GM18870 (cell line): ENCODE data around the gene U2AF2.

ENCODE experiments used
- ATAC-seq: cut with Tn5 transposase; IDR thresholded peaks from one replicate; pipeline ENCODE4 v1.9.1; 2021; ENCODE audit warnings: moderate library complexity; ENCODE audit not compliant: unreplicated experiment

Gene U2AF2

DNA sequence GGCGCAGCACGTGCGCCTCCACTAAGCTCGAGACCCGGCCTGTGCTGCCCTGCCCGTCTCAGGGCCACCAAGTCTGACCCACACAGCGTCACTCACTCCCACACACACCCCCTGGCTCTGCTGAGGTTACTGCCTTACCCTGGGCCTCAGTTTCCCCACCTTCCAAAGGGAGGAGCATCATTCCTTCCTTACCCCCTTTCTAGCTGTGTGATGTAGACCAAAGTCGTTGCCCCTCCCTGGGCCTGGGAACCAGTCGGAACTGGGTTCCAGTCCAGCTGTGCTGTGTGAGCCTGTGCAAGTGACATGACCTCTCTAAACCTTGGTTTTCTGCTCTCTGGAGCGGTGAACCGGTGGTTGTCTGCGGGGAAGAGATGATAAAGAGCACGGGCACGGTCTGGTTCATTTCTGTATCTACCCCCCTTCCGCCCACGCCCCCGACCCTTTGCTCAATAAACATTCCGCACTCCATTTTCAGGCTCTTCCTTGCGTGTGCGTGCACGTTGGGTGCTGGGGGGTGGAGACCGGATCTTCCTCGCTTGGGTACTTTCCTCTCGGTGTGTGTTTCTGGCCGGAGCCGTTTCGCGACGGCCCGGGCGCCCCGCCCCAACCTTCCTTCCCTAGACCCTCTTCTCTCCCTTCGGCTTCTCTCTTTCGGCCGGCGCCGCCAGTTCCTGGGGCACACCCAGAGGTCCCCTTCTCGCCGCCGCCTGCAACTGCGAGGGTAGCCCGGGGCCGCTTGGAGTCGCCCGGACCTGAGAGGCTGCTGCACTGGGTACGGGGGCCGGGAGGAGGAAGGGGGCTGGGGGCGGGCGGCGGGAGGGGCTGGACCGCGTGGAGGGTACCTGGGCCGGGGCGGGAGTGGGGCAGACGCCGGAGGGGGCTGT, 11.6 kb upstream of the U2AF2 start, which contains the start of gene ZNF581:
TSS of gene ZNF581 (plus strand) at position 647 of the 884 bp plus-strand sequence. CDS start 923 bp downstream, outside the sequence.
- ATAC-seq, result no peak

DNA sequence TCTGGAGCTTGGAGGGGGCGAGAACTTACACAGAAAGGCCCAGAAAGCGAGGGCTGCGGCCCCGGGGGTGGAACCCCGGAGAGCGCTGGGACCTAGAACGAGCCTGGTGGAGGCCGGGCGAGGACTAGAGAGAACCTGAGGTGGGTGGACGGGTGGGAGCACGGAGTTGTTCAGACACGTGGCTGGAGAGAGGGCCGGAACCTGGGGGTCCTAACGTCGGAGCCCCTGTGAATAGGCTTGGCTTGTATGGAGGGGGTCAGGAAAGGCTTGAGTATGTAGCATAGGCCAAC, 11.0 kb upstream of the U2AF2 start:
- ATAC-seq, result no peak

- no peak for ATAC-seq
Observed at GRCh38 chr19:55644191-55644833, 10.5 kb upstream of the U2AF2 start.

GRCh38 chr19:55644842-55645511, 9.9 kb upstream of the U2AF2 start:
- no peak for ATAC-seq

DNA sequence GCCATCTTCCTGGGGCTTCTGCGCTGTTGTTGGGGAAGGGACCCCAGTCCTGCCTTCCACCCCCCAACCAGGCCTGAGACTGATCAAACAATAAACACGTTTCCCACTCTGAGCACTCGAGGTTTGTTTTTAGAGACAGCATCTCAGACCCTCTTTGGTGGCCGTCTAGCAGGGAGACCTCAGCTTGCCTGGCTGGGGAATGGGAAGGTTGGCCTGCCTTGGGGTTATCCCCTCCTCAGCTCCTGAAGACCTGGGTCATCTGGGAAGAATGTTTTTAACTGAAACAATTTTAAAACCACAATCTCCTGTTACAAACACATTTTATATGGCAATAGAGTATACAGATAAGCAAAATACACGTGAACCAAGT, 9.3 kb upstream of the U2AF2 start:
- ATAC-seq, result no peak

DNA sequence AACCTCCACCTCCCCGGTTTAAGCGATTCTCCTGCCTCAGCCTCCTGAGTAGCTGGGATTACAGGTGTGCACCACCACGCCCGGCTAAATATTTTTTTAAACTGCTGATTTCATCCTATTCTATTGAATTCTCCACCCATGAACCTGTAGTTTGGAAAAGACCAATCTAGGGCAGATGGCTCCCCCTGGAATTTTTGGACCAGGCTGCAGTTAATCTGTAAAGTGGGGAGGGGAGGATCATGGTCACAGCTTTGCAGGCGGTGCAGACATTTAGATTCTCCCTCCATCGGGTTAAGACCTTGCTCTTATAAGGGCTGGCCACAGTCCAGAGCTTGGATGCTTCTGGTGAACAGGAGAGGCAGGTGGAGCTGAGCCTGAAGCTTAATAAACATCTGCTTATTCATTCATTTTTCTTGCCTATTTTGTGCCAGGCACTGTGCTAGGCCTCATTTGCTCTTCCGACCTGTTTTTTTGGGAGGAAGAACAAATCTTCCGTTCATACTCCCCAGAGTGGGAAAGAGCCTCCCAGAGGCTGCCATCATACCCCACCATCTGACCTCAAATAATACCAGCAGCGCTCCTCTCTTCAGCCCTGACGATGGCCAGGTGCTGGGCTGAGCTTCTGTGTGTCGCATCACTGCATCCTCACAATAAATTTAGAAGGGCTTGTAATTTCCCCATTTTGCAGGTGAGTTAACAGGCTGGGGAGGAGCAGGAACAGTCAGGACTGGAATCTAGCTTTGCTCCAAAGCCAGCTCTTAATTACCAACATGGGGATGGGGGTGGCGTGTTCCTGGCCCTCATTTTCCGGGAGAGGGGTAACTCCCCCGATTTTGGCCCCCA, 7.7 kb upstream of the U2AF2 start:
- no peak for ATAC-seq

GRCh38 chr19:55647732-55648584, 6.9 kb upstream of the U2AF2 start, which contains the start of gene CCDC106:
CCDC106 (plus strand) TSS chr19:55648212; CDS start chr19:55649047, 835 bp downstream.
- no peak for ATAC-seq

GRCh38 chr19:55648585-55649267, 6.1 kb upstream of the U2AF2 start:
- no peak for ATAC-seq

DNA sequence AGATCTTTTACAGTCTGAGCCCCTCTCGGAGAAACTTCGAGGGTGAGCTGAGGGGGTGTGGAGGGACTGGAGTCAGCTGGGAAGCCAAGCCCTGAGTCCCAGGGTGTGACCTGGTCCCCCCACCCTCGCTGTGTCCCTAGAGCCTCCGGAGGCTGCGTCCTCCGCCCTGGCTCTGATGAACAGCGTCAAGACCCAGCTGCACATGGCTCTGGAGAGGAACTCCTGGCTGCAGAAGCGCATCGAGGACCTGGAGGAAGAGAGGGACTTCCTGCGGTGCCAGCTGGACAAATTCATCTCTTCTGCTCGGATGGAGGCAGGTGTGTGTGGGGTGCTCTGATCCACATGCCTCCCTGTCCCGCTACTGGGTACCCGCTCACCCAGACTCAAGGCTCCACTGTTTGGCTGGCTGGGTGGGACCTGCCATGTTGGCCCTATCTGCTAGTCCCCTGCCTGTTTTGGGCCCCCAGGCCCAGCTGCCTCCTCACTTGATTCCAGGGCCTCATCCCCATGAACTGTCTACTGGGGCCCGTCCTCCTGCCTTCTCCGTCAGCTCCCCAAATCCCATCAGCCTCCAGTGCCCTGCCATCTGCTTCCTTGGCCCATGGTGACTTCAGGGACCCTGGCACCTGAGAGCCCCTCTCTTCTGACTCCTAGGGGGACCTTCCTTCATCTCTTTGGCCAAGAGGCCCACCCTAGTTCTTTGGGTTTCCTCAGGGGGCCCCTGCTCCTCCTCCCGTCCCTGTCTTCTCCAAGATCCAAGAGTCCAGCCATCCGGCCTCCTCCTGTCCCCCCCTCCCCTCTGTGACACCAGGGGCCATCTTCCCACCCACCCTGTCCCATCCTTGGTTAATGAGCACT, 5.3 kb upstream of the U2AF2 start:
- no peak for ATAC-seq

DNA sequence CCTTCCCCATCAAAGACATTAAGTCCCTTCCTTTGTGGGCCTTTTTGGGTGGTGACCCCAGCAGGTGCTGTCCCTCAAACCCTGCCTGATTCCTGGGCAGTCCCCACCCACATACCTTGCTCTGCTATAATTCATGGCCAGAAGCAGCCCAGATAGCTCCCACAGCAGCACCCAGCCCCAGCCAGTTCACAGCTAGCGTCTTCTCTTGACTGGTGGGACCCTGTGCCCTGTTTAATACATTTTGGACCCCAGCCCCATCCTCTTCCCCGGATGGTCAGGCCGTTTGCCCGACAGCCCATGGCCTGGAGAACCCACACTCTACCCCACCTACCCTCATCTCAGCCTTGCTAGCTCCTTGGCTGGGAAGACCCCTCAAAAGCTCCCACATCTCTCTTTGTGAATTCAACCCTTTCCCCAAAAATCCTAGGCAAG, 4.7 kb upstream of the U2AF2 start:
- no peak for ATAC-seq

DNA sequence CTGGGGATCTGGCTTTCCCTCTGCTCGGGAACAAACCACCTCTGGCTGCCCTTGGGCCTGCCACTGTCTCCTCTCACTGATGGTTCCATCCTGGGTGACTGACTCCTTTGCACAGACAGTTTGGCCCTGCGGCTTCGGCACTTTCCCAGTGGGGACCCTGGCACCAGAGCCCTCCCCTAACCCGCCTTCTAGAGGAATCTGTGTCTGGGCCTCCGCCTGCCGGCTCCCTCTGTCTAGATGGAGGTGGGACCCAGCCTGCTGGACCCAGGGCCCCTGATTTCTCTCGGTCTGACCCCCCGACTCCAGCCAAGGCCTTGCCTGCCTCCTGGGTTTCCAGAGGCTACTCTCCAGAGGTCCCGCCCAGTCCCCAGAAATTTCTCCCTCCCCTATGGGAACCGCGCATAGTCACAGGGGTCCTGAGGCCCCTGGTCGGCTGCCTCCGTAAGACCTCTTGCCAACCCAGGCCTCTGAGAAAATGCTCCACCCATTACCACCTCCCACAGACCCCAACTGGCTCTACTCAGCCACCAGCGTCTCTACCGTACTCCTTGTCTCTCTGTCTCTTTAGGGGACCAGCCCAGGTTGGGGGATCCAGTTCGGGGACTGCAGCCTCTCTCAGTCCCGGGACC, 4.1 kb upstream of the U2AF2 start:
- ATAC-seq, result no peak

DNA sequence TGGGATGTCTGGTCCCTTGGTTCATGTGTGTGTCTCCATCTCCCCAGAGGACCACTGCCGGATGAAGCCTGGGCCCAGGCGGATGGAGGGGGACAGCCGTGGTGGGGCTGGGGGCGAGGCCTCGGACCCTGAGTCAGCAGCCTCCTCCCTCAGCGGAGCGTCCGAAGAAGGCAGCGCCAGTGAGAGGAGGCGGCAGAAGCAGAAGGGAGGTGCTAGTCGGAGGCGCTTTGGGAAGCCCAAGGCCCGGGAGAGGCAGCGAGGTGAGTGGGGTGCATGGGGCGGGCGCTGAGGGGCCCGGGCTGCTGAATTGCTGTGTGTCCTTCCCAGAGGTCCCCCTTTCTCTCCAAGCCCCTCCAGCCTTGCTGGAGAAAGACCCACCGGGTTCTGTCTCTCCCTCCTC, 3.6 kb upstream of the U2AF2 start:
- ATAC-seq, result no peak

GRCh38 chr19:55652311-55653128, 2.3 kb upstream of the U2AF2 start:
- no peak for ATAC-seq

- peak; percentile 39 for ATAC-seq
Observed at GRCh38 chr19:55653651-55654322, 1.0 kb upstream of the U2AF2 start.

DNA sequence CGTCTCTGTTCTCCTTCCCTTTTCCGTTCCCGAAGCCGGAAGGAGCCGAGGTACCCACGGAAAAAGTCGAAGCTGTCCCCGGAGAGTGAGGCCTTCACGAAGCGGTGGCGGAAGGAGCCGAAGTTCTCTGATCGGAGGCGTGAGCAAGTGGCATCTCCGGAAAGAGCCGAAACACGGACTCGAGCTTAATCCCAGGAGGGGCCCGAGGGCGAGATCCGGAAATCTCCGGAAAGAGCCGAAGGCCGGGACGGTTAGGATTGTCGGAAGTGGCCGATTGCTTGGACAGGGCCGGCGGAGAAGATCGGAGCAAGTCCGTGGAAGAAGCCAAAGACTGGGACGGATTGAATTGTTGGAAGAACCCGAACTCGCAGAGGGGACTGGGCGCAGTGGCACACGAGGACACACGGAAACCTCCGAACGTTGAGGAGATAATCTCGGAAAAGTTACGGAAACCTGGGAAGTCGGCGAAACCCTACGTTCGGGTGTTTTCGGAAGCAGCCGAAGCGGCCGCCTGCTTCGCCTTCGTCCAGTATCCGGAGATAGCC, 440 bp upstream of the U2AF2 start:
- ATAC-seq, result peak; percentile 52

GRCh38 chr19:55655648-55656040, 809 bp downstream of the U2AF2 start:
- ATAC-seq, result no peak
